NCI-H2227 (cell line): ENCODE measurements around the gene ATP1A2.

Experiments
- DNase-seq: peaks from one replicate; lab custom pipeline; 2025; ENCODE audit not compliant: unreplicated experiment; lab: John Stamatoyannopoulos, UW

Gene ATP1A2

DNA sequence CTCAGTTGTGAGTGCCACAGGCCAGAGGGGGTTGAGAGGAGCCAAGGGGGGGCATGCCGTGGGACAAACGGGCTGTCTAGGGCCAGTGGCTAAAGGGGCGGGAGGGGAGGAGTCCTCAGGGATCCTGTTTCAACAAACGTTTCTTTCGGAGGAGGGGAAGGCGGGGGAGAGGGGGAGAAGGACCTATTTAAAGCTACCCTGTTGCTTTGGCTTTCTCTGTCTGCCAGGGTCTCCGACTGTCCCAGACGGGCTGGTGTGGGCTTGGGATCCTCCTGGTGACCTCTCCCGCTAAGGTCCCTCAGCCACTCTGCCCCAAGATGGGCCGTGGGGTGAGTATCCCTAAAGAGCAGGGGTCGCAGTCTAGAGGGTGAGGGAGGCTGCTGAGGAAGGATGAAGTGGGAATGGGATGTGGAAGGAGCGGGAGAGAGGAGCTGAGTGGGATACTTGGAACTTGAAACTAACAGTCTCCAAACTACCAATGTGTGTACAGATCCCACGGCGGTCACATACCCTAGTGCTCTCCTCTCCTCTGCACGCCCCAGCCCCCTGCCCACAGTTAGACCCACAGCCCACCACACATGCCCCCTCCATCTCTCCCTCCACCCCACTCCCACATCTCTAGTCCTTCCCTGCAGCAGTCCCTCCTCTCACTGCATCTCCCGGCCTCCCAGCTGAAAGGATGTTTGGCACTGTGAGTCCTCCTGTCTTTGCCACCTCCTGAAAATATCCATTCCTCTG is at the start of gene ATP1A2:
Gene ATP1A2, plus strand, starts transcription at position 215 of the 738 bp plus-strand sequence. Its CDS starts 103 bp downstream, at position 318.
- no peak for DNase-seq

DNA sequence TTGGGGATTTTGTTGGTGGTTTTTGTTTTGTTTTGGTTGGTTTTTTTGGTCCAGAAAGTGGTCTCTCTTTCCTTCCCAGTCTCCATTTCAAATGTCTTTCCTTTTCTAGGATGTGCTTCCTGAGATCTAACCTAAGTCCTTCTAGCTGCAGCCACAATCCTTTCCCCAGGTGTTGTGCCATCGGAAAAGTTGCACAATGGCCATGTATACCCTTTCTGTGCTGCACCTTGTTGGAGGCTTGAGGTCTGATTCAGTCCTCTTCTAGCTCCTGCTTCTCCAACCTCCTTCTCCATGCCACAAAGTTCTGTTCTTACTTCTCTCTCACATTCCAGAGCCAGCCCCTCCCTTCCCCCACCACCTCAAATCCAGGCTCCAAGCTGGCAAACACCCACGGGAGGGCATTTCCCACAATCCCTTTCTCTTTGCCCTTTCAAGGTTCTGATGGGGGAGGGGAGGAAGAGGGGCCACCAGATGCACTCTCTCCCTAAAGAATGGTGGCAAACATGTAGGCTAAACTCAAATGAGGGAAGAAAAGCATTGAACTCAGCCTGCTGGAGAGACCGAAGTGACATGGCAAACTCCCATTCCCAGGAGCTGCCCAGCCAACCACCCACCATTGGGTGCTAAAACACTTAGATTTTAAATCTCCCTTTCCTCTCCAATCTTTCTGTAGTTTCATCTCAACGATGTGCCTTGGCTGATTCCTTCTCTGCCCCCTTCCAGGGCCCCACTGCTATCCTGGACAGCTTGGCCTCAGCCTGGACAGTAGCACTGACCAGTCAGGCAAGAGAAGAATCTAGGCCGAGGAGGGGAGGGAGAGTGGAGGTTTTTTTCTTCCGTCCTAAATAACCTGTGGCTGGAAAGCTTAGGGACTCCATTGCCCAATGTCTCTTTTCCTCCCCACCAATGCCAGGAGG is 48.5 kb upstream of the ATP1A2 start:
- DNase-seq = no peak

DNA sequence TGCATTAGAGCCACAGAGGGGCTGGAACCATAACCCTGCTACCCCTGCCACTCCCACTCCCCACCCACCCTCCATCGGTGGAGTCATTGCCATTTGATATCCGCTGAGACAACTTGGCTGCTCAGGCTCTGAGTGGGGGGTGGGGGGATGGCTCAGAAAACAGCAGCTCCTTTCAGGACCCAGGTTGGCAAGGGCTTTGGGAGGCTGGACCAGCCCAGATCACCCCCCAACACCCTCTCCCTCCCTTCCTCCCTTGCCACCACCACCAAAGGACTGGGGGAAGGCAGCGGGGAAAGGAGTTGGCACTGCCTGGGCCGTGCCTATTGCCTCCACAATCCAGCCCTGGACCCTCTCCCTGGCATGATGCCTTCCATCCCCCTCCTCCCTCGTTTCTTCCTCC is 47.3 kb upstream of the ATP1A2 start:
- no peak for DNase-seq

DNA sequence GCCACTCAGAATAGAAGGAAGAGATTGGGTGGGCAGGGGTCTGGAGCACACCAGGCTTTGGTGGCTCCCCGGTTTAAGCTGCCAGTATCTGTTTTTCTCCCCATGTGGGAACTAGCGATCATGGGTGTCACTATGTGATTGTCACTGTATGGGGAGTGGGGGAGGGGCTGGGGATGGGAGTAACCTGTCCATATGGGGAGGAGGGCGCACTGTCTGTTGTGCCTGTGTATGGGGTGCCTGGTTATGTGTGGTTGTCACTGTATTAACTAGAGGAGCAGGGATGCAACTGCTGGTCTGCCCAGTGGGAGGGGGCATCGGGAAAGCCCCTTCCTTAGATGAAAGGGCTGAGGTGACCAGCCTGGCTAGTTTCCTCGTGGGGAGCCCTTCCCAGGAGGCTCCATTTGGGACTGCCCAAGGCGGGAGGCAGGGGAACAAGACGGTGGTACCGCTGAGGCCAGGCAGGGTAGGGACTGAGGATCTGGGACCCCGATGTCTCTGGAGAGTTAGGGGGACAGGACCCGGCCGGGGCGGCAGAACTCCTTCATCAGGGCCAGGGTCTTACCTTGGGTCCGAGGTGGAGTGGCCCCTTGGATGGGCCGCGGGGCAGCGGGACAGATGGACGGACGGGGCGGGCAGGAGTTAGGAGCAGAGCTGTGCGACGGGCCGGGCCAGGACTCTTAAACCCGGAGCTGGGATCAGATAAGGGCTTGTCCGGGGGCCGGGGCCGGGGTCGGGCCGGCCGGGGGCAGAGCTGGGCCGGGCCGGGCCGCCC is 45.9 kb upstream of the ATP1A2 start, which contains the start of gene KCNJ10:
Gene KCNJ10, minus strand, starts transcription at position 701 of the 772 bp plus-strand sequence. CDS start 27,628 bp downstream, outside the sequence.
- DNase-seq = no peak

DNA sequence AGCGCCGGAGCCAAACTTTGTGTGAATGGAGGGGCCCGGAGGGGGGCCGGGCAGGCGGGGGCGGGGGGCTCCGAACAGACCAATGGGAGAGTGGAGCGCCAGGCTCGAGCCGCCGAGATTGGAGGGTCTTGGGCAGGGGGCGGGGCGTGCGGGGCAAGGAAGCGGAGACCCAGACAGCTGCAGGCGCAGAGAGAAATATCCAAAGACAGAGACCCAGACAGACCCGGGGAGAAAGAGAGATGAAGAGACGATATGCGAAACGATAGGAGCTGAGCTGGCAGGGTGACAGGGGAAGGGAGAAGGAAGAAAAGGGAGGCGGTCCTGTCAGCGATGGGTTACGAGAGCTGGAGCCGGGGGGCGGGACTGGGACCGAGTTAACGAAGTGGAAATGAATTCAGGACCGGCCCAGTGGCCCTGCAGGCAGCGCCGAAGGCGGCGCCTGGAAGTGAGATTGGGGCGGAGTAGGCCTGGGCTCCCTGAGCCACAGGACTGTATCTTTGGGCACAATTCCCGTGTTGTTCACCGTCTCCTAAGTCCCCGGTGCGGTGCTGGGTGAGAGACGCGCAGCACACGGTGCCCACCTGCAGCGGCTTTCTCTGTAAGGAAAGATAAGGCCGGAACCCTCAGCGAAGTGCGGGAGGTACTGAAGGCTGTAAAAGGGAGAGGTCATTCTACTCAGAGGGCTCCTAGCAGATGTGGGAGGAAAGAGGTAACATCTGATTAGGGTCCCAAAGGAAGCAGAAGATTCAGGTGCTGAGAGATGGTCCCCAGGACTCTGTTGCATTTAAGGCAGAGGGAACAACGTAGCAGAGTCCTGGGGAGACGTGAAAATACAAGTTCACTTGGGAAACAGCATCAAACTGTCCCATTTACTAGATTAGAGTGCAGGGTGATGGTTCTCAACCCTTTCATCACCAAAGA is 45.1 kb upstream of the ATP1A2 start:
- peak; percentile 84 for DNase-seq

DNA sequence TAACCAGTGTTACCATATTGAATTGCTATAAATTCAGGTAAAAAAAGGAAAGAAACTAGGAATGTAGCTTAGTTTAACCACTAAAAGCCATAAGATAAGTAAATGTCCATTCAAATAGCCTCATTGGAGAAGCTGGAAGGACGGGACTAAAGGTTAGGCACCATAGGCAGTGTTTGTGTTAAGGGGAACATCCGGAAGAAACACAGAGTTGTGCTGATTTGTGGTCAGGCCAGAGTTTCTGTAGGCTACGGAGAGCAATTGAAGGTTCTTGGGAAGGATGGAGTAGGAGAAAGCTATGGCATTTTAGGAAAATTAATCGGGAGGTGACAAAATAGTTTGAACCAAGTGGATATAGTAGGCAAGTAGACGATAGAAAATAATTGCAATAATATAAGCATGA is 44.3 kb upstream of the ATP1A2 start:
- no peak for DNase-seq

DNA sequence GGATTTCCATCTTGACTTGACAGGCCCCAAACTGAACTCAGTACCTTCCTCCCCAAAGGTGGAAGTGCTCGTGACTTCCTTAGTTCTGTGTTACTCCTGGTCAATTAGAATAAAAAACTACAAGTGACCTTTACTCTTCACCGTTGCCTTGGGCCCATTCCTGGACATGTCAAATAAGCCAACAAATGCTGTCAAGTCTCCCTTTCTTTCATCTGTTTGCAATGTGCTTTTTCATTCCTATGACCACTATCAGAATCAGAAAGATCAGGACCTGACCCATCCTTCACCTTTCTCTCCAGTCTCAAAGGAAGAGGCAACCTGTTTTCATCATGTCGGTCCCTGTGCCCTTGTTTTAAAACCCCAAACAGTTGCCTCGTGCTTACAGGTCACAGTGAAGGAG is 40.7 kb upstream of the ATP1A2 start:
- no peak for DNase-seq

DNA sequence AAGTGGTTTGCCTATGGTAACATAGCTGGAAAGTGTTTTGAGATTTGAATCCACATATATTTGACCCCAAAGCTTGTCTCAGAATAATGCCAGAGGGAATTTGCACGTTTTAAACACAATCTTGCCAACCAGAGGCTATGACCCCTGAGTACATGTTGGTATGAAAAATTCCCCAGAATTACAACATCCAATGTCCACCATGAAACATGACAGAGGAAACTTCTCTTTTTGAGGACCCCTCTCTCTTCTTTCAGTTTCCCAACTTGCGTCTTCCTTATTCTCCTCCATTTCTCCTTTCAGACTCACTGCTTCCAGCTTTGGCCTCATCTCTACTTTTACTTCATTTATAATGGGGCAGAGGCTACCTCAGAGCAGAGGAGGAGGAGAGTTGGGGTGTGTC is 39.7 kb upstream of the ATP1A2 start:
- DNase-seq = no peak

DNA sequence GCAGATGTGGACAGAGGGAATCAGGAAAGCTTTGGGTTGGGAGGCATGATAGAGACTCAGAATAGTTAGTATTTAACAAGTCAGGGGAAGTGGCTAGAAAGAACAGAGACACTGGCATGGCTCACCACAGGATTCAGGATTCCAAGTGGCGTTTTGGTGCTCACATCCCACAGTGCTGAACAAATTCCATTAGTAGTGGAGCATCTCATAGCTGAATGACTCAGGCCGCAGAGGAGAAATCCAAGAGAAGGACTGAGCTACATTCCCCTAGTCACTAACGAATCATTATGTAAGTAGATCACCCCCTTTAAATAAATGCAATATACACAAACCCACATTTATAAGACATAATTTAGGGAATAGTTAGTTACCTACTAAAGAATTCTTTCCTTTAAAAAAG is 39.3 kb upstream of the ATP1A2 start:
- DNase-seq = no peak

DNA sequence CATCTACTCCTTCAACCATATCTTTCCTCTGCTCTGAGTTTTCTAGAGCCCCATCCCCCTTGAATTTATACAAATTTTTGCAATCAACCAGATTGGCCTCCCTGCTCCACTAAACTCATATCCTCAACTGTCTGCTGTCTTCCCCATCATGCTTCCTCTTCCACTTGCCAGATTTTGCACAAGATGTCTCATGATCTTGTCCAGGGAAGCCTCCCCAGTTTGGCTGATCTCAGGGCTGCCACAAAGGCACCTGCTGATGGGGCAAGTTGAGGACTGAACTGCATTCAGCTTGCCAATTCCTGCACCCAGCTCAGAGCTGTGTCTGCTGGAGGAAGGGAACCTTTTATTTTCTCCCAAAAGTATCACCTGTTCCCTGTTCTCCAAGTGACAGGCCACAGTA is 38.1 kb upstream of the ATP1A2 start:
- DNase-seq = no peak

DNA sequence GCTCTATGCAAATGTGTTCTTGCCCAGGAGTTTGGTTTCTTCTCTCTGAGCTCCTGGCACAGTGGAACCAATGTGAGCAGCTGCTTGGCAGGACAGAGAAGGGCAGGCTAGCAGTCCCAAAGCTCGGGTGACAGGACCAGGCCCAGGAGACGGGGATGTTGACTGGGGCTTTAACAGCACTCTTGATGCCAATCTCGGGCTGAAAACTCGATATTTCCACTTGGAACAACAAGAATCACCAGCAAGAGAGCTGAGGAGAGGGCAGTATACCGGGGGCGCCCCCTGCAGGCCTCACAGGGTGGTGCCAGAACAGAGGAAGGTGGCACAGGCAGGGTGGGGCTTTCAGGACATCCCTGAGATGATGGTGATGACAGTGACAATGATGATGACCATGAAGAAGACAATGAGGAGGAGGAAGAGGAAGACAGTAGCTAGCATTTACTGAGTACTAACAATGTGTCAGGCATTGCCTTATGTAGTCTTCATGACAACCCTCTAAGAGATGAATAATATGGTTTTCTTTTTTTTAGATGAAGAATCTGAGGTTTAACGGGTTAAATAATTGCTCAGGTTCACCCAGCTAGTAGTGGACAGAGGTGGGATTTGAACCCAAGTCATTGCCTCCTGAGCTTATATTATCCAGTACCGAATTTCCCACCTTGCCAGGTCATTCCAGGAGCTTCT is 36.9 kb upstream of the ATP1A2 start:
- DNase-seq = peak; percentile 42

DNA sequence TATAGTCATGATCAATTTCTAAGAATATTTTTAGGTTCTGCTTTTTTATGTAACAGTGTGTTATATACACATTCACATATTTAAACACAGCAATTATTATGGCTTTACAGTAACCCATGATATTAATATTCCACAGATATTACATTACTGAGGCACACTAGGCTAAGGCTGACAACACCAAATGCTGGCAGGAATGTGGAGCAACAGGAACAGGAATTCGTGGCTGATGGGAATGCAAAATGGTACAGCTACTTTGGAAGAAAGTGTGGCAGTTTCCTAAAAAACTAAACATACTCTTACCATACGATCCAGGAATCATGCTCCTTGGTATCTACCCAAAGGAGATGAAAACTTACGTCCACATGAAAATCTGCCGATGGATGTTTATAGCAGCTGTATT is 36.1 kb upstream of the ATP1A2 start:
- DNase-seq = no peak

DNA sequence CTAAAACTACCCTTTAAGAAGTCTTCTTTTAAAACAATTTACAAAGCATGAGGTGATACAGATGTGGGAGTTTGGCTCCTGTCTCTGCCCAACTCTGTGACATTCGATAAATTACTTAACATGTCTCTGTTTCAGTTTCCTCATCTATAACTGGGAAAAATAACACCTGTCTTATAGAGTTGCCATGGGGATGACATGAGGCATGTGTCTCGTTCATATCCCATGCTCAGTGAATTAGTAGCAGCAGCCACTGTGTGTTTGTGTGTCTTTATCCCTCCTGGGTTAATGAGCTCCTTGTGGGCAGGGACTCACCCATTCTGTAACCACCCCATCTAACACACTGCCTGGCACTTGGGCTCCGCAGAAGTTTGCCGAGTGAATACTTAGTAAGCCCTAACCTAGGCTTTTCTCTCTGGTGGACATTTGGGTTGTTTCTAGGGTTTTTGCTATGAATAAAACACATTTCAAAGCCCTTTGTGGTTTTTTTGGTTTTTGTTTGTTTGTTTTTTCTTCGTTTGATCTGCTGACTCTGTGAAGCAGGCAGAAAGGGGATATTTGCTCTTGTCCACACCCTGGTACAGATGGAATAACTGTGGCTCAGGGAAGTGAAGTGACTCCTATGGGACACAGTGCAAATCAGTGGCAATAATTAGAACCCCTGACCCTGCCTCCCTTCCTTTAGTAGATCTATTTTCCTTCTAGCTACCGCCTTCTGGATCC is 35.0 kb upstream of the ATP1A2 start:
- DNase-seq = no peak

DNA sequence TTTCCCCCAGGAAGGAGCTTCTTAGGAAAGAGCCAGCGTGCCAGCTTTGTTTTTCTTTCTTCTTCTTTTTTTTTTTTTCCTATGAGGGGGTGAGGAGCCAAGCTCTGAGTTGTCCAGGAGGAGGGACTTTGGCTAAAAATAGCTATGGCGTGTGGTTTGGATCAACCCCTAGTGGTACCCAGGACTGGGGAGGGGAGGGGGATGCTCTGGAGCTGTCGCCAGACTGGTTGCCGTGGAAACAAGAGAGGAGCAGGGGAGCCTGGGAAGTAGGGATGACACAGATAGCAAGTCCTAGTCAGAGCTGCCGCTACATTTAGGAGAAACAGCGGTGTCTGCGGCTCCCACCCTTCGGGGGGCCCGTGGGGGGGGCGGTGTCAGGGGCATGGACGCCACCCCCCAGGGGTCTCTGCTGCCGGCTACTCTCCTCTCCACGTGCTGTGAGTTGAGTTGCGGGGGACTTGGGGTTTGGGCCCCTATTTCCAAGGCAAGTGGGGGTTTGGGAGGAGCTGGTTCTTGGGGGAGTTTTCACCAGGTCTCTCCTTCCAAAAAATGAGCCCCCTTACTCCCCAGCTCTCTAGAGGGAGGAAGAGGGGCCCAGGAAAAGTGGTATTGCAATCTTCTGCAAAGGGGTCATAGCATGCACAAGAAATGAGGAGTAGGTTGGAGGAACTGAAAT is 34.2 kb upstream of the ATP1A2 start, which contains the start of gene KCNJ9:
Gene KCNJ9, plus strand, starts transcription at position 278 of the 676 bp plus-strand sequence. CDS start 2,493 bp downstream, outside the sequence.
- DNase-seq = peak; percentile 90

DNA sequence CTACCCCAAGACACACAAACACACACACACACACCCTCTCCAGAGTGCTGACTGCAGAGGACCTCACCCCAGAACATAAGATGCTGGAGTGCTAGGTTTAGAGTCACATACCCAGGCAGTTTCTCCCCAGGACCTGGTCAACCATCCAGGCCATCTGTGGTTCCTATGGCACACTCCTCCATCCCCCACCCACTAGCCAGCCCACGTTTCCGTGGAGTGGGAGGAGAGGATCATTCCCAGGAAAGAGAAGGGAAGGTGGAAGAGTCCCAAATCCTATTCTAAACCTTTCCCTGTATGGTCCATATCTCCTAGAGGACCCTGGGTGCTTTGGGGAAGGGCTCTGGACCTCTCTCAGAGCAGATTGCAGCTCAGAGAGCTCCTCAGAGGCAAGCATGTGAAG is 33.1 kb upstream of the ATP1A2 start:
- DNase-seq = no peak

DNA sequence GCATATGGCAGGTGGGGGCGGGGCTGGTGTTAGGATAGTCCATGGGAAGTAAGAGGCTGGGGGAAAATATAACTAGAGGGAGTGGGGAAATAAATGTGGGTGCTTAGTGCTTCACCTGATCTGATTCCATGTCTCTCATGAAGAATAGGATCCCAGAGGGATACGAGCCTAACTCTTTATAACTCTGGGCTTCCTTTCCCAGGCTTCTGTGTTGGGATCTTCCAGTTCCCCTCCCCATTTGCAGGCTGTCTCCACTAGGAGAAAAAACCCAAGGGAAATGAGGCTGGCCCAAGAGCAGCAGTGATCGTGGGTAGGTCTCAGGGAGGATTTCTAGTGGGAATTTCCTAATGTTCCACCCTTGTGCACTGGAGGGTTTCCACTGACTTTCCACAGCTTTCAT is 32.6 kb upstream of the ATP1A2 start:
- no peak for DNase-seq

DNA sequence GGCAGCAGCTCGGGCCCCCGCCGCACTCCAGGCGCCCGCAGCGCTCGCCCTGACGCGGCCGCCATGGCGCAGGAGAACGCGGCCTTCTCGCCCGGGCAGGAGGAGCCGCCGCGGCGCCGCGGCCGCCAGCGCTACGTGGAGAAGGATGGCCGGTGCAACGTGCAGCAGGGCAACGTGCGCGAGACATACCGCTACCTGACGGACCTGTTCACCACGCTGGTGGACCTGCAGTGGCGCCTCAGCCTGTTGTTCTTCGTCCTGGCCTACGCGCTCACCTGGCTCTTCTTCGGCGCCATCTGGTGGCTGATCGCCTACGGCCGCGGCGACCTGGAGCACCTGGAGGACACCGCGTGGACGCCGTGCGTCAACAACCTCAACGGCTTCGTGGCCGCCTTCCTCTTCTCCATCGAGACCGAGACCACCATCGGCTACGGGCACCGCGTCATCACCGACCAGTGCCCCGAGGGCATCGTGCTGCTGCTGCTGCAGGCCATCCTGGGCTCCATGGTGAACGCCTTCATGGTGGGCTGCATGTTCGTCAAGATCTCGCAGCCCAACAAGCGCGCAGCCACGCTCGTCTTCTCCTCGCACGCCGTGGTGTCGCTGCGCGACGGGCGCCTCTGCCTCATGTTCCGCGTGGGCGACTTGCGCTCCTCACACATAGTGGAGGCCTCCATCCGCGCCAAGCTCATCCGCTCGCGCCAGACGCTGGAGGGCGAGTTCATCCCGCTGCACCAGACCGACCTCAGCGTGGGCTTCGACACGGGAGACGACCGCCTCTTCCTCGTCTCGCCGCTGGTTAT is 31.4 kb upstream of the ATP1A2 start:
- no peak for DNase-seq
